Measurements from ENCODE around the gene B4GALT3. TPM values are rescaled to one million over a fixed set of nuclear protein-coding genes. Genes with fewer than 3 reads are reported as not detected.

The B4GALT3 gene
- total and polyA plus RNA-seq, 3 donors from 2014 or later, result 46.3 to 62.2 (median 56.2) TPM

- WGBS, 2 donors, result 44 to 53% methylated on average over 14 of the region's 14 CpGs
- H3K27ac ChIP-seq, result peak overlapping the region; percentile 83 to 86
- TF ChIP-seq POLR2A (IDR thresholded peaks at IDR 0.05), result no peak
- no peak for TF ChIP-seq CTCF (IDR thresholded peaks at IDR 0.05)
- intact Hi-C loops (cut with DNase I; ENCODE audit: low total_unique reads), result no loop called here
- no peaks in the 10 kb centered on the region for H3K27me3 ChIP-seq
- no peak for DNase-seq
- H3K36me3 ChIP-seq (ENCODE audit: low read depth, missing control alignments), result no peaks in the 10 kb centered on the region
- H3K4me1 ChIP-seq, result peaks cover 19% of the 10 kb centered on the region
- peak overlapping the region; percentile 67 to 74 for H3K4me3 ChIP-seq
- no peaks in the 10 kb centered on the region for H3K9me3 ChIP-seq
Measured at GRCh38 chr1:161164901-161165610, 12.3 kb downstream of the B4GALT3 start.

DNA sequence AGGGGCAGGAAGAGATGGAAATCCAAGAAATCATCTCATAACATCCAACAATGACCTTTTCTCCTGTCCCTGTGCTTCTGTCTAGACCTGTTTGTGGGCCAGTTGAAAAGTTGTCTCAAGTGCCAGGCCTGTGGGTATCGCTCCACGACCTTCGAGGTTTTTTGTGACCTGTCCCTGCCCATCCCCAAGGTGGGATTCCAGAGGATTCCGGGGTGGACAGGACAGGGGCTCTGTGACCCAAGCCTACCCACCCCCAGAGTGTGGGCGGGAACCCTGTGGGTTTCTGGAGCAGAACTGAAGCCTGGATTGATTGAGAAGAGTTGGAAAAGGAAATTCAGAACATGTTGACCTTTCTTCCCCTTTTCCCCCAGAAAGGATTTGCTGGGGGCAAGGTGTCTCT, 13.5 kb downstream of the B4GALT3 start:
- Histone ChIP-seq H3K4me1 (peaks cover 24% of the 10 kb centered on the region), H3K4me3 (no peak overlapping the region), H3K27me3 (no peaks in the 10 kb centered on the region), H3K9me3 (no peaks in the 10 kb centered on the region), H3K27ac (no peak overlapping the region), H3K36me3 (ENCODE audit: low read depth, missing control alignments) (no peaks in the 10 kb centered on the region)
- WGBS, 2 donors, result 92 to 94% methylated on average over 2 to 5 of the region's 5 CpGs
- intact Hi-C loops (cut with DNase I; ENCODE audit: low total_unique reads), result no loop called here
- no peak for DNase-seq
- no peak for TF ChIP-seq CTCF (IDR thresholded peaks at IDR 0.05)
- TF ChIP-seq POLR2A (IDR thresholded peaks at IDR 0.05), result no peak

DNA sequence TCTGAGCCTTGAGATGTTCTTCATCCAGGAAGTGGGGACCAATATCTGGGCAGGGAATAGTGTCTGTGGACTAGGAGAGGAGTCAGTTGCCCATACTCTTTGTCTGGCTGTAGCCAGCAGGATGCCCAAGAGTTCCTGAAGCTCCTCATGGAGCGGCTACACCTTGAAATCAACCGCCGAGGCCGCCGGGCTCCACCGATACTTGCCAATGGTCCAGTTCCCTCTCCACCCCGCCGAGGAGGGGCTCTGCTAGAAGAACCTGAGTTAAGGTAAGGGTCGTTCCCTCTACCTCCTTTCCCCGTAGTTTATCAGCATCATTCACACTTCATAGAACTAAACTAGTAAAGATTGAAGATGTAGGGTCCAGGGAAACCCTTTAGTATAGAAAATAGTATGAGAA, 14.5 kb downstream of the B4GALT3 start:
- Histone ChIP-seq H3K9me3 (no peaks in the 10 kb centered on the region), H3K27ac (no peak overlapping the region), H3K27me3 (no peaks in the 10 kb centered on the region), H3K36me3 (ENCODE audit: low read depth, missing control alignments) (no peaks in the 10 kb centered on the region), H3K4me1 (peaks cover 33% of the 10 kb centered on the region), H3K4me3 (no peak overlapping the region)
- 90 to 92% methylated on average over 10 of the region's 10 CpGs for WGBS, 2 donors
- intact Hi-C loops (cut with DNase I; ENCODE audit: low total_unique reads), result no loop called here
- DNase-seq, result no peak
- no peak for TF ChIP-seq CTCF (IDR thresholded peaks at IDR 0.05)
- no peak for TF ChIP-seq POLR2A (IDR thresholded peaks at IDR 0.05)

DNA sequence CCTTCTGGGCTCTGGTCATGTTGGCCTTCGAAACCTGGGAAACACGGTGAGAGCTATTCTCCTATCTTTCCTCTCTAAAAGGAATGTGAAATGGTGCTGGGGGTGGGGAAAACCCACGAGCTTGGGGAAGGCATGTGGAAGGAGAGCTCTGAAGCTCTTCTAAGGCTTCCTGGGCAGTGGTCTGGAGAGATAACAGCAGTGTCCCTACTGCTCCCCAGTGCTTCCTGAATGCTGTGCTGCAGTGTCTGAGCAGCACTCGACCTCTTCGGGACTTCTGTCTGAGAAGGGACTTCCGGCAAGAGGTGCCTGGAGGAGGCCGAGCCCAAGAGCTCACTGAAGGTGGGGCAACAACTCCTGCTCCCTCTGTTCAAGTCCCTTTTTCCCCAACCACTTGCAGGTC, 15.3 kb downstream of the B4GALT3 start:
- DNase-seq, result no peak
- H3K36me3 ChIP-seq (ENCODE audit: low read depth, missing control alignments), result no peaks in the 10 kb centered on the region
- H3K4me1 ChIP-seq, result peaks cover 30% of the 10 kb centered on the region
- no peaks in the 10 kb centered on the region for H3K9me3 ChIP-seq
- intact Hi-C loops (cut with DNase I; ENCODE audit: low total_unique reads), result no loop called here
- TF ChIP-seq CTCF (IDR thresholded peaks at IDR 0.05), result no peak
- no peak for TF ChIP-seq POLR2A (IDR thresholded peaks at IDR 0.05)
- no peaks in the 10 kb centered on the region for H3K27me3 ChIP-seq
- H3K27ac ChIP-seq, result no peak overlapping the region
- H3K4me3 ChIP-seq, result no peak overlapping the region
- WGBS, 2 donors, result 63 to 80% methylated on average over 7 of the region's 7 CpGs

GRCh38 chr1:161161652-161162051, 15.7 kb downstream of the B4GALT3 start:
- Histone ChIP-seq H3K4me3 (no peak overlapping the region), H3K27me3 (no peaks in the 10 kb centered on the region), H3K27ac (no peak overlapping the region), H3K36me3 (ENCODE audit: low read depth, missing control alignments) (no peaks in the 10 kb centered on the region), H3K9me3 (no peaks in the 10 kb centered on the region), H3K4me1 (peaks cover 29% of the 10 kb centered on the region)
- TF ChIP-seq CTCF (IDR thresholded peaks at IDR 0.05), result no peak
- TF ChIP-seq POLR2A (IDR thresholded peaks at IDR 0.05), result no peak
- intact Hi-C loops (cut with DNase I; ENCODE audit: low total_unique reads), result no loop called here
- DNase-seq, result no peak
- WGBS, 2 donors, result 69 to 81% methylated on average over 5 of the region's 5 CpGs
